Measurements from ENCODE around the gene PRDM10.
A peak's percentile ranks its signal among the peaks of the same experiment; 100 is the strongest.

PRDM10 gene

GRCh38 chr11:130002846-130003716, 446 bp upstream of the PRDM10 start:
- peak; percentile 95 for DNase-seq

- peak; percentile 26 for DNase-seq
Measured at GRCh38 chr11:130001461-130002351, 929 bp downstream of the PRDM10 start.

GRCh38 chr11:130000552-130001176, 2.0 kb downstream of the PRDM10 start:
- DNase-seq = no peak

GRCh38 chr11:129999407-129999806, 3.2 kb downstream of the PRDM10 start:
- no peak for DNase-seq

GRCh38 chr11:129998905-129999304, 3.7 kb downstream of the PRDM10 start:
- no peak for DNase-seq

- DNase-seq = no peak
Measured at GRCh38 chr11:129998107-129998506, 4.5 kb downstream of the PRDM10 start.

- DNase-seq = no peak
Measured at GRCh38 chr11:129997513-129997912, 5.1 kb downstream of the PRDM10 start.

- DNase-seq = no peak
Measured at GRCh38 chr11:129996113-129996870, 6.3 kb downstream of the PRDM10 start.

GRCh38 chr11:129995163-129995562, 7.5 kb downstream of the PRDM10 start:
- DNase-seq = no peak

- peak; percentile 55 for DNase-seq
Measured at GRCh38 chr11:129992161-129992944, 10.3 kb downstream of the PRDM10 start.

GRCh38 chr11:129989149-129989813, 13.4 kb downstream of the PRDM10 start:
- no peak for DNase-seq

GRCh38 chr11:129987950-129988349, 14.7 kb downstream of the PRDM10 start:
- no peak for DNase-seq

- no peak for DNase-seq
Measured at GRCh38 chr11:129985823-129986222, 16.8 kb downstream of the PRDM10 start.

- no peak for DNase-seq
Measured at GRCh38 chr11:129980086-129980485, 22.5 kb downstream of the PRDM10 start.

GRCh38 chr11:129979046-129979605, 23.5 kb downstream of the PRDM10 start:
- no peak for DNase-seq

GRCh38 chr11:129978447-129978846, 24.2 kb downstream of the PRDM10 start:
- DNase-seq = no peak

- DNase-seq = no peak
Measured at GRCh38 chr11:129976328-129976727, 26.3 kb downstream of the PRDM10 start.

GRCh38 chr11:129975543-129975942, 27.1 kb downstream of the PRDM10 start:
- no peak for DNase-seq

- no peak for DNase-seq
Measured at GRCh38 chr11:129974672-129975071, 28.0 kb downstream of the PRDM10 start.

GRCh38 chr11:129974237-129974636, 28.4 kb downstream of the PRDM10 start:
- DNase-seq = no peak

GRCh38 chr11:129973809-129974208, 28.8 kb downstream of the PRDM10 start:
- DNase-seq = no peak
